Skeletal muscle satellite cell (primary cell): ENCODE data around the gene IFNA16.
"Not testable (repeated sequence)": the region's sequence is repeated elsewhere in the genome, so short reads cannot be mapped to it uniquely, and the experiment has no call there.

Experiments used
- H3K27me3 ChIP-seq: 2 replicates; pipeline ENCODE4 v1.7.0; 2013; ENCODE audit warnings: low read length; ENCODE audit not compliant: control insufficient read depth, insufficient read depth
- H3K36me3 ChIP-seq: 2 replicates; pipeline ENCODE4 v1.7.0; 2013; ENCODE audit warnings: mild to moderate bottlenecking, control low read depth, low read length; ENCODE audit not compliant: insufficient read depth
- H3K4me1 ChIP-seq: 2 replicates; pipeline ENCODE4 v1.7.0; 2013; ENCODE audit warnings: low read length; ENCODE audit not compliant: control insufficient read depth, insufficient read depth
- H3K4me2 ChIP-seq: 2 replicates; pipeline ENCODE4 v1.7.0; 2013; ENCODE audit warnings: mild to moderate bottlenecking, low read length
- H3K4me3 ChIP-seq: 2 replicates; pipeline ENCODE4 v1.7.0; 2013; ENCODE audit warnings: low read length
- H3K9ac ChIP-seq: 2 replicates; pipeline ENCODE4 v1.7.0; 2013; ENCODE audit warnings: mild to moderate bottlenecking, low read depth, low read length, moderate library complexity
- H3K9me3 ChIP-seq: replicated peaks from 2 replicates; pipeline ENCODE4 v1.7.0; 2013; ENCODE audit warnings: mild to moderate bottlenecking, control low read depth, low read length

Gene IFNA16

GRCh38 chr9:21187487-21187886, 29.6 kb downstream of the IFNA16 start, which contains the start of gene IFNA4:
IFNA4 (minus strand) TSS chr9:21187587; CDS start chr9:21187531, 56 bp downstream.
- not testable (repeated sequence) for H3K27me3 ChIP-seq, H3K9me3 ChIP-seq, H3K4me3 ChIP-seq, H3K9ac ChIP-seq, H3K36me3 ChIP-seq, H3K4me1 ChIP-seq, H3K4me2 ChIP-seq

DNA sequence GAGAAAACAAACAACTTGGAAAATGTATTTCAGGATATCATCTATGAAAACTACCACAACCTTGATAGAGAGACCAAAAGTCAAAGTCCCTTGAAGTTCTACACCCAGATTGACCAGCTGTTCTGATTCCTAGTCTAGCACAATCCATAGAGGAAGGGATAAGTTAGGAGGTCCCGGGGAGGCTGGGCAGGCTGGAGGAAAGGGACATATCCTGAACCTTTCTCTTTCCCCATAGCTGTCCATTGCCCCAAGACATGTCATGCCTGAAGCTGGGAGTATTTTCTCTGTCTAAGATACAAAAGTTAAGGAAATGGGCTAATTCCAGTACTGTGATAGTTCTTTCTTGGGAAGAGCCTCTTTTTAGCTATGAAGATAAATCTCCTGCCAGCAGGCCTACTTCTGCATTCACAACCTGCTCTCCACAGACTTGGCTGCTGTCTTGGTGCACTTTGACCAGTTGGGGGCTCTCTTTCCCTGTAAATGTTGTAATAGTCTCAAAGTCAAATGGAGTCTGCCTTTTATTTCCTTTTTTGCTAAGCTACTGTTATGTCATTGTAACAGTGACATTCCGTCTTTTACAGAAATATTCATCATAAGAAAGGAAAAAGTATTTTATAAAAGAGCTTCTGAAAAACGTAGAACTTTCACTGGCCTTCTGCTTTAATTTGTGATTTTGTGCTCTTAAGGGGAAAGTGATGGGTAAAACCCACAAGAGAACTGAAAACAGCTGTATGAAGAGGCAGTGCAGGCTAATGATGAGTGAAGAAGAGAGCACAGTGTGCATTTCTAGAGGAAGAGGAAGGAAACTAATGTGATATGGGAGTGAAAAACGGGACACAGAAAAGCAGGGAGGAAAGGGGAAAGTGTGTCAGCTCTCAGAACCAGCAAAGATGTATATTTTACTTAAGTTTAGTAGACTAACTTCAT, 34.0 kb downstream of the IFNA16 start:
- H3K4me2 ChIP-seq, H3K4me3 ChIP-seq, H3K36me3 ChIP-seq, H3K9me3 ChIP-seq, H3K4me1 ChIP-seq, H3K9ac ChIP-seq: not testable (repeated sequence)
- peaks cover 22% of the 10 kb centered on the region for H3K27me3 ChIP-seq

GRCh38 chr9:21174671-21175070, 42.4 kb downstream of the IFNA16 start:
- Histone ChIP-seq H3K9ac (no peak overlapping the region), H3K4me1 (no peaks in the 10 kb centered on the region), H3K9me3 (no peaks in the 10 kb centered on the region), H3K36me3 (no peaks in the 10 kb centered on the region), H3K27me3 (peaks cover 38% of the 10 kb centered on the region), H3K4me2 (no peak overlapping the region), H3K4me3 (no peak overlapping the region)

GRCh38 chr9:21172156-21172555, 45.0 kb downstream of the IFNA16 start:
- Histone ChIP-seq H3K4me2 (no peak overlapping the region), H3K9me3 (no peaks in the 10 kb centered on the region), H3K36me3 (no peaks in the 10 kb centered on the region), H3K4me3 (no peak overlapping the region), H3K4me1 (no peaks in the 10 kb centered on the region), H3K27me3 (peaks cover 21% of the 10 kb centered on the region), H3K9ac (no peak overlapping the region)

DNA sequence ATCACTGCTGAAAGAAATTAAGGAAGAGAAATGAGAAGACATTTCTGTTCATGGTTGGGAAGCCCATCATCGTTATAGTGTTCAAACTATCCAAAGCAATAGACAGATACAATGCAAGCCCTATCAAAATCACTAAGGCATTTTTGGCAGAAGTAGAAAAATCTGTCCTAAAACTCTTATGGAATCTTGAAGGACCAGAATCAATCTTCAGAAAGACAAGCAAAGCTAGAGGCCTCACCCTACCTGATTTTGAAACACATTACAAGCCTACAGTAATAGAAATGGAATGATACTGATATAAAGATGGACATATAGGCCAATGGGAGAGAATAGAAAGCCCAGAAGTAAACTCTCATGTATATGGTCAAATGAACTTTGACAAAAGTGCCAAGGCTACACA, 45.8 kb downstream of the IFNA16 start:
- Histone ChIP-seq H3K36me3 (no peaks in the 10 kb centered on the region), H3K9me3 (no peaks in the 10 kb centered on the region), H3K9ac (no peak overlapping the region), H3K27me3 (peaks cover 15% of the 10 kb centered on the region), H3K4me1 (no peaks in the 10 kb centered on the region), H3K4me2 (no peak overlapping the region), H3K4me3 (no peak overlapping the region)

- H3K27me3 ChIP-seq, H3K4me1 ChIP-seq, H3K36me3 ChIP-seq, H3K4me3 ChIP-seq, H3K9me3 ChIP-seq, H3K9ac ChIP-seq, H3K4me2 ChIP-seq: not testable (repeated sequence)
Measured at GRCh38 chr9:21166560-21166959, 50.6 kb downstream of the IFNA16 start, which contains the start of gene IFNA21. IFNA21 (minus strand) TSS chr9:21166660; CDS start chr9:21166612, 48 bp downstream.
